Thyroid gland (tissue), 4 donors: ENCODE measurements around the gene PTPN6.

Experiments used
- CTCF ChIP-seq, 6 experiments: fragments of 200-600 bp in 3 of 6; fragments of 450-650 bp in 3 of 6; sonication (generic) in 3 of 6; IDR thresholded peaks; one replicate each; pipeline ENCODE4 v1.5.1; 2016 to 2019; ENCODE audit warnings: antibody characterized with exemption in 6 of 6, mild to moderate bottlenecking in 2 of 6, inconsistent platforms in 1 of 6, moderate library complexity in 1 of 6
- POLR2A ChIP-seq, 2 donors: fragments of 450-650 bp; IDR thresholded peaks; one replicate each; pipeline ENCODE4 v1.6.1; 2017; ENCODE audit warnings: antibody characterized with exemption in 2 of 2, mild to moderate bottlenecking in 2 of 2, moderate library complexity in 1 of 2

DNA sequence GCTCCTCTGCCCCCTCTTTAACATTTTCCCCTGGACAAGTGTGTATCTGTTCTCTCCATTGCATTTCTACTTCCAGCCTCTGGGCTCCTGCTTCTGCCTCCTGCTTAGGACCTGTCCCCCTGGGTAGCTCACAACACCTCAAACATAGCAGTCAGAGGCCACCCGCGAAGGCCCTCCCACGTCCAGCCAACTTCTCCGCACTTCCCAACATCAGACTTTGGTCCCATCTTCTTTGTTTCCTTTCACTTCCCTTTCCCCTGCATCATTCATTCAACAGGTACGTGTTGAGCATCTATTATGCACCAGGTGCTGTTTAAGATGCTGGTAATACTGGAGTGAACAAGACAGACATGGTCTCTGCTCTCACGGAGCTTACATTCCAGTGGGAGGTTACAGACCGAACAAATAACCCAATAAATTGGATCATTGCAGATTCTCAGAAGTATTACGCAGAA lies 4.2 kb upstream of the PTPN6 start:
- TF ChIP-seq POLR2A (IDR thresholded peaks at IDR 0.05), result no peak
- TF ChIP-seq CTCF (IDR thresholded peaks at IDR 0.05), result no peak
